K562 (cell line): ENCODE results near the gene LSS. TPM values are rescaled to one million over a fixed set of nuclear protein-coding genes. Genes with fewer than 3 reads are reported as not detected.

Source experiments
- ATAC-seq: fragments of 200-7000 bp; cut with Tn5 transposase; 3 replicates; pipeline ENCODE4 v1.9.1; 2020; ENCODE audit warnings: moderate library complexity
- BruUV-seq: library from RNA; stranded (reverse); fragments of 400-500 nt; replicated peaks from 2 replicates; lab custom pipeline; 2021; lab: Mats Ljungman, UMichigan
- CTCF ChIA-PET: fragments of 300-600 bp; formaldehyde crosslinking; extraction: SDS; loops from one replicate; lab custom pipeline; 2021; ENCODE audit warnings: low intra/inter-chr PET ratio; lab: Yijun Ruan, JAX
- POLR2A ChIA-PET: fragments of 300-600, 350-650 bp; sonication (Branson Sonifier 250); formaldehyde crosslinking; extraction: SDS; loops from one replicate; lab custom pipeline; 2021; ENCODE audit warnings: antibody characterized with exemption, inconsistent platforms; lab: Yijun Ruan, JAX
- DNase-seq, 4 experiments: peaks; one replicate each; pipeline versions ENCODE4 v3.0.0 to v3.0.0-alpha.2; 2011 to 2018; ENCODE audit warnings: low spot score in 3 of 4, mixed read lengths in 3 of 4; ENCODE audit errors: extremely low read depth in 1 of 4
- FAIRE-seq: peaks from 2 replicates; lab custom pipeline; 2011; peaks lifted over from hg19 to GRCh38; lab: Jason Lieb, UNC
- H2AFZ ChIP-seq: 2 replicates; pipeline ENCODE4 v1.6.0; 2011; ENCODE audit warnings: low read depth, low read length, control low read depth, inconsistent platforms
- H3K27ac ChIP-seq: fragments of 200-600 bp; 3 replicates; pipeline ENCODE4 v1.8.0; 2011; ENCODE audit warnings: low read depth, mild to moderate bottlenecking, control low read depth, inconsistent platforms, low read length, moderate library complexity, mixed read lengths; ENCODE audit errors: extremely low read depth
- H3K27me3 ChIP-seq, 2 experiments: fragments of 300-600 bp in 1 of 2; 2 replicates in 1 of 2; 3 replicates in 1 of 2; pipeline versions ENCODE4 v1.6.0 to v1.8.0; 2011; ENCODE audit warnings: inconsistent platforms in 2 of 2, low read length in 2 of 2, mild to moderate bottlenecking in 1 of 2, mixed read lengths in 1 of 2, moderate library complexity in 1 of 2; ENCODE audit not compliant: control insufficient read depth in 2 of 2, insufficient read depth in 2 of 2
- H3K36me3 ChIP-seq: fragments of 300-600 bp; 3 replicates; pipeline ENCODE4 v1.8.0; 2011; ENCODE audit warnings: mild to moderate bottlenecking, low read length, inconsistent platforms; ENCODE audit not compliant: control insufficient read depth, insufficient read depth
- H3K4me1 ChIP-seq, 2 experiments: fragments of 200-600 bp in 1 of 2; replicated peaks in 1 of 2; 2 replicates in 1 of 2; 3 replicates in 1 of 2; pipeline versions ENCODE4 v1.5.1 to v1.8.0; 2011; ENCODE audit warnings: inconsistent platforms in 2 of 2, low read length in 2 of 2, mild to moderate bottlenecking in 1 of 2, mixed read lengths in 1 of 2, moderate library complexity in 1 of 2; ENCODE audit not compliant: control insufficient read depth in 2 of 2, insufficient read depth in 2 of 2
- H3K4me2 ChIP-seq: 2 replicates; pipeline ENCODE4 v1.6.1; 2011; ENCODE audit warnings: low read length, control low read depth, inconsistent platforms, mixed read lengths; ENCODE audit not compliant: insufficient read depth
- H3K4me3 ChIP-seq: fragments of 200-600 bp; sonication (generic), shearing (Covaris generic); 2 replicates; pipeline ENCODE4 v1.5.1; 2016; ENCODE audit warnings: control low read depth, inconsistent platforms
- H3K79me2 ChIP-seq: fragments of 200-600 bp; 3 replicates; pipeline ENCODE4 v1.8.0; 2011; ENCODE audit warnings: low read length, inconsistent platforms; ENCODE audit not compliant: control insufficient read depth, insufficient read depth
- H3K9ac ChIP-seq, 2 experiments: 2 replicates each; pipeline versions ENCODE4 v1.6.0 to v1.6.1; 2011; ENCODE audit warnings: low read depth in 2 of 2, low read length in 2 of 2, control low read depth in 1 of 2, inconsistent platforms in 1 of 2, mild to moderate bottlenecking in 1 of 2, mixed read lengths in 1 of 2; ENCODE audit not compliant: insufficient read depth in 1 of 2
- H3K9me1 ChIP-seq: one replicate; pipeline ENCODE4 v1.6.0; 2011; ENCODE audit warnings: inconsistent platforms, mild to moderate bottlenecking, low read length, moderate library complexity; ENCODE audit not compliant: control insufficient read depth, insufficient read depth
- H3K9me3 ChIP-seq: replicated peaks from 2 replicates; pipeline ENCODE4 v1.5.1; 2011; ENCODE audit warnings: low read depth, low read length, inconsistent platforms; ENCODE audit not compliant: control insufficient read depth, insufficient read depth
- H4K20me1 ChIP-seq: replicated peaks from 2 replicates; pipeline ENCODE4 v1.6.1; 2011; ENCODE audit warnings: low read length, inconsistent platforms, mixed read lengths; ENCODE audit not compliant: control insufficient read depth, insufficient read depth
- NFE2 ChIP-seq: IDR thresholded peaks from 2 replicates; pipeline ENCODE4 v1.6.1; 2014; ENCODE audit warnings: antibody characterized with exemption, low read depth
- NUFIP1 ChIP-seq: fragments of 450-650 bp; IDR thresholded peaks from 2 replicates; pipeline ENCODE4 v1.6.1; 2018; ENCODE audit not compliant: partially characterized antibody
- ZNF121 ChIP-seq: sonication (generic); formaldehyde crosslinking; conservative IDR thresholded peaks from 2 replicates; pipeline ENCODE4 v1.8.0; 2022; ENCODE audit warnings: missing genetic modification reagents
- ZNF140 ChIP-seq: fragments of 250-450 bp; sonication (Bioruptor Pico); IDR thresholded peaks from 2 replicates; pipeline ENCODE4 v1.8.0; 2021; ENCODE audit warnings: moderate library complexity, mild to moderate bottlenecking, inconsistent platforms
- WGBS: fragments of 100-300 bp; shearing (Covaris generic); methylation state at CpG from one replicate; pipeline ENCODE4 v1.1.6; 2016; ENCODE audit warnings: low coverage, mixed read lengths; ENCODE audit not compliant: insufficient coverage; ENCODE audit errors: missing lambda C conversion rate; 5-methylcytosine and 5-hydroxymethylcytosine counted together
- in situ Hi-C: fragments of 300-500 bp; cut with MboI; formaldehyde crosslinking; loops from 4 replicates; pipeline ENCODE4 v1.15.0; 2018; ENCODE audit warnings: inconsistent platforms, mixed read lengths
- intact Hi-C: fragments of 100-400 bp; cut with micrococcal nuclease; formaldehyde crosslinking; loops from 2 replicates; pipeline ENCODE4 v1.14.2; 2022
- polyA plus RNA-seq, 8 experiments: library from polyadenylated mRNA; depleted of rRNA in 4 of 8; stranded (reverse) in 5 of 8; unstranded in 3 of 8; fragments of >200 nt; fragmentation: Nextera tagmentation in 2 of 8; fragmentation: Illumina TruSeq in 1 of 8; extraction: Ambion mirVana in 2 of 8; extraction: Trizol in 1 of 8; gene quantifications; 2 replicates each; pipeline versions ENCODE4 v1.2.1 to v1.2.3, GENCODE V29; 2011 to 2014; ENCODE audit warnings: inconsistent platforms in 1 of 8, missing spikeins in 1 of 8
- total RNA-seq, 7 experiments: library from RNA; depleted of rRNA in 6 of 7; stranded (reverse); fragments of >200 nt in 6 of 7; fragmentation: Illumina TruSeq in 2 of 7; extraction: Trizol in 2 of 7; gene quantifications; 2 replicates each; pipeline versions ENCODE4 v1.2.1 to v1.2.3, GENCODE V29; 2011 to 2021; ENCODE audit warnings: low replicate concordance in 1 of 7
- TF ChIP-seq, protein P1 (sequence below), 3 experiments: IDR thresholded peaks in 2 of 3; conservative IDR thresholded peaks in 1 of 3; 2 replicates each; pipeline ENCODE4 v1.5.1; 2011 to 2012; ENCODE audit warnings: low read length in 3 of 3, mild to moderate bottlenecking in 3 of 3, control low read depth in 2 of 3, improper control_type of control experiment in 1 of 3, inconsistent platforms in 1 of 3, low read depth in 1 of 3, mixed read lengths in 1 of 3, moderate library complexity in 1 of 3; ENCODE audit not compliant: insufficient read depth in 2 of 3

The LSS gene
- total and polyA plus RNA-seq, 9 of the 15 experiments (the other 6 are each of a cell fraction or from before 2014, with no cell fraction given): 2.2 to 89.5 (median 37.4) TPM

DNA sequence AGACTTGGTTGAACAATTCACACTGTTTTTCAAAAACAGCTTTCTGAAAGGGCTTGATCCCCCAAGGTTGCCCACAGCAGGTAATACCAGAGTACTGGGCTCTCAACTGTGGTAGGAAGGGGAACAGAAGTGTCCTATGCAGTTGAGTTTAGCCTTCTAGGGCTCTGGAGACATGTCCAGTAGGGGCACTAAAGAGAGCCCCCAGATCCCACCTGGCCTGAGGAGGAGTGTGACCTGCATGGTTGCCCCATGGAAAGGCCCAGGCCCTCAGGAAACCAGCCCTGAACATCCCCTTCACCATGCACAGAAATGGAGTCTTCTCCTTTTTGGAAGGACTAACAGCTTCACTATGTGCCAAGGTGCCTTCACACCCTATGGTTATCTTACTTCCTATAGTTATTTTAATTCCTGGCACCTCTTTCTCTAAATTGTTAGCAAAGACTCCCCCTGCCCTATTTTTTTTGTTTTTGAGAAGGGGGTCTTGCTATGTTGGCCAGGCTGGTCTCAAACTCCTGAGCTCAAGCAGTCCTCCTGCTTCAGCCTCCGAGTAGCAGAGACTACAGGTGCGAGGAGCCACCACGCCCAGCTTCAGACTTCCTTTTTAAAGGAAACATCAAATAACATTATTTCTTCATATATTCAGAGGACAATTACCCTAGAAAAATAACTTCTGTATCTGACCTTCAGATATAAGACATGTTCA is 16.8 kb upstream of the LSS start:
- peak; percentile 47 for ATAC-seq
- CTCF ChIA-PET: no interaction called here
- no peaks in the 10 kb centered on the region for H3K9me3 ChIP-seq

More for the DNA sequence above, 16.8 kb upstream of the LSS start:
- H3K36me3 ChIP-seq: peaks cover 96% of the 10 kb centered on the region
- TF ChIP-seq, protein P1, sequence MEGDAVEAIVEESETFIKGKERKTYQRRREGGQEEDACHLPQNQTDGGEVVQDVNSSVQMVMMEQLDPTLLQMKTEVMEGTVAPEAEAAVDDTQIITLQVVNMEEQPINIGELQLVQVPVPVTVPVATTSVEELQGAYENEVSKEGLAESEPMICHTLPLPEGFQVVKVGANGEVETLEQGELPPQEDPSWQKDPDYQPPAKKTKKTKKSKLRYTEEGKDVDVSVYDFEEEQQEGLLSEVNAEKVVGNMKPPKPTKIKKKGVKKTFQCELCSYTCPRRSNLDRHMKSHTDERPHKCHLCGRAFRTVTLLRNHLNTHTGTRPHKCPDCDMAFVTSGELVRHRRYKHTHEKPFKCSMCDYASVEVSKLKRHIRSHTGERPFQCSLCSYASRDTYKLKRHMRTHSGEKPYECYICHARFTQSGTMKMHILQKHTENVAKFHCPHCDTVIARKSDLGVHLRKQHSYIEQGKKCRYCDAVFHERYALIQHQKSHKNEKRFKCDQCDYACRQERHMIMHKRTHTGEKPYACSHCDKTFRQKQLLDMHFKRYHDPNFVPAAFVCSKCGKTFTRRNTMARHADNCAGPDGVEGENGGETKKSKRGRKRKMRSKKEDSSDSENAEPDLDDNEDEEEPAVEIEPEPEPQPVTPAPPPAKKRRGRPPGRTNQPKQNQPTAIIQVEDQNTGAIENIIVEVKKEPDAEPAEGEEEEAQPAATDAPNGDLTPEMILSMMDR (IDR thresholded peaks at IDR 0.05 in 2 of 3, conservative IDR thresholded peaks at IDR 0.05 in 1 of 3; ENCODE audit: insufficient read depth in 2 of 3, low read depth in 1 of 3, low read length in 3 of 3): peak in 1 of 3 experiments; percentile 32; a peak in 2 of 6 replicates
- TF ChIP-seq NUFIP1: no peak
- no peak for TF ChIP-seq ZNF140 (CRISPR knock-in tag)
- peak; percentile 58; the same call in 1 of the 2 replicates for TF ChIP-seq ZNF121 (CRISPR knock-in tag)
- TF ChIP-seq NFE2: no peak
- 78% methylated on average over 3 of the region's 3 CpGs for WGBS
- no peaks in the 10 kb centered on the region; the same call in 1 of the 3 replicates for H3K79me2 ChIP-seq
- BruUV-seq: no TSS peak
- H3K4me1 ChIP-seq: peaks cover 7 to 9% of the 10 kb centered on the region in 2 experiments; a peak in 4 of 5 replicates
- H3K9me1 ChIP-seq: no peaks in the 10 kb centered on the region
- 0 out of 2 replicates have a peak, but pooled peaks cover 11% of the 10 kb centered on the region for H4K20me1 ChIP-seq
- no peaks in the 10 kb centered on the region for H3K27me3 ChIP-seq
- no peak overlapping the region for H3K4me3 ChIP-seq
- no peak for FAIRE-seq
- POLR2A ChIA-PET: interaction anchor here (0.7 to 2.6 kb wide), 5 partner anchors 9 to 24 kb away, joined by 3 to 7 read pairs (median 3); no protein-coding TSS in a partner anchor
- peak in 1 of 4 experiments; percentile 21 for DNase-seq
- H3K4me2 ChIP-seq: no peak overlapping the region
- no peak overlapping the region for H3K27ac ChIP-seq
- intact Hi-C loops (no loop called here), in situ Hi-C loops (no loop called here)
- H3K9ac ChIP-seq: no peak overlapping the region
- no peak overlapping the region for H2AFZ ChIP-seq
